Effector CD8-positive, alpha-beta T cell (primary cell): Measurements from ENCODE around the gene DDX39B.
A peak's percentile ranks its signal among the peaks of the same experiment; 100 is the strongest.
"Not testable (repeated sequence)": the region's sequence is repeated elsewhere in the genome, so short reads cannot be mapped to it uniquely, and the experiment has no call there.

Source experiments
- DNase-seq: peaks from one replicate; lab custom pipeline; 2025; lab: John Stamatoyannopoulos, UW

DDX39B gene

DNA sequence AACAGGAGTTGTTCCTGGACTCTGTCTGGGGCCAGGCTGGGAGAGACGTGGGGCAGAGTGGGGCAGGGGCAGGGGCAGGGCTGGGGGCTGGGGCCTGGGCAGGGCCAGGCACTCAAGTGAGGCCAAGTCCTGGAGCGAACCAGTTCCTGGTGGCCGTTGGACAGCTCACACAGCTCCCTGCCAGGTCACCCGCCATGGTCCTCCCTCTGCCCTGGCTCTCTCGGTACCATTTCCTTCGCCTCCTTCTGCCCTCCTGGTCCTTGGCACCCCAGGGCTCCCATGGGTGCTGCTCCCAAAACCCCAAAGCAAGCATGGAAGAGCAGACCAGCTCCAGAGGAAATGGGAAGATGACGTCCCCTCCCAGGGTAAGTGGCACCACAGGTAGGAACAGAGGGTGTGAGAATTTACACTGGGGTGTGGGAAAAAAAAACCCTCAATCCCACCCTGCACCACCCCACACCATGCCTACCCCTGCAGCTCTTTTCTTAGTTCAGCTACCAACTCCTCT lies 12.9 kb downstream of the DDX39B start, which contains the start of gene MCCD1:
Gene MCCD1, plus strand, starts transcription at position 142 of the 508 bp plus-strand sequence. Its CDS starts 53 bp downstream, at position 195.
- no peak for DNase-seq

DNA sequence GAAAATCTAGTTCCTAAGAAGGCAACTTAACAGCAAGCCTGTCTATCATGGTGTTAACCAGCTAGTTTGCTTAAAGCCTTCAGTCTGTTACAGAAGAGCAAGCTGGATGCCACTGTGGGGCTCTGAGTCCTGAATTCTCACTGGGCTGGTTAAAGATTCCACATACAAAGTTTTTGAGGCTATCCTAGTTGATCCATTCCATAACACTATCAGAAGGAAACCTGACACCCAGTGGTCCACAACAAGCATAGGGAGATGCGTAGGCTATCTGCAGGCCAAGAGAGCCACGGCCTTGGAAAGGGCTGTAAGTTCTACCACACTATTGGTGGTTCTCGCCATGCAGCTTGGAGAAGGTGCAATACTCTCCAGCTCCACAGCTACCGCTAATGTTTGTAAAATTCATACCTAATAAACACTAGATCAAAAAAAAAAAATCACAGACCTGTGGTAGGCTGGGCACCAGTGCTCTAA lies 13.5 kb downstream of the DDX39B start:
- no peak for DNase-seq

DNA sequence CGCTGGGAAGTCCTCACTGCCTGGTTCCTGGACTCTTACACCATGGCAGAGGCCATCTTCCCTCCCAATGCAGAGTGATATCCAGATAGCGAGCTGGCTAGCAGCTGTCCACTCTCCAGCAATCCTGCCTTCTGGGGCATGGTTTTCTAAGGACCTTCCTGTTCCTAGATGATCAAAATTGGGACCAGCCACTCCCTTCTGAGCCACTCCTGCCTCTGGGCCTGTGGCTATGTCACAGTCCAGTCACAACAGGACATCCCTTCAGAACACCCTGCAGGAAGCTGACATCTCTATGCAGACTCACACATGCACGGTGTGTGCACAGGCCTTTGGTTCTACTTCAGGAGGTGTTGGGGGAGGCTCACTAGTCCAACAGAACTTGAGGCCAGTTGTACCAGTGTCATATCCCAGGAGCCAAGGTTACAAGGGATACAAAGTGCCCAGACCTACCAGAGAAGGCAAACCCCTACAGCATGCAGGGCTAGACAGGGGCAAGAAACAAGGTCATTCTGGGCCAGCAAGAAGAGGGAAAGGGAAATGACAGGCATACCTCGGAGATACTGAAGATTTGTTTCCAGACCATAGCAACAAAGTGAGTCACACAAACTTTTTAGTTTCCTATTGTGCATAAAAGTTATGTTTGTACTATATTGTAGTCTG lies 15.7 kb downstream of the DDX39B start:
- no peak for DNase-seq

DNA sequence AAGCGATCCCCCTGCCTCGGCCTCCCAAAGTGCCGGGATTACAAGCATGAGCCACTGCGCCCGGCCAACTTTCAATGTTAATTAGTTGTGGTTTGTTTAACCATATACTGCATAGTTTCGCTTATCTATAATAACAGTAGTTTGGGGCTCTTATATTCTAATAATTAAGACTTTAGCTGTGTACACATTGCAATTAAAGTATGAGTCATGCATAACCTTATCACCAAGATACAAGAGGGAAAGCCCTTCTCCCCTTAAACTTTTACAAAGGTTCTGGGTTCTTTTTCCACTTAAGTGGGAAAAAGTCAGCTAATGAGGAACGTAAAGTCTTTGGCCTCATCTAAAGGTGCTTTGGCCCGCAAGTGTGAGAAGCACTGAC lies 16.3 kb downstream of the DDX39B start:
- no peak for DNase-seq

DNA sequence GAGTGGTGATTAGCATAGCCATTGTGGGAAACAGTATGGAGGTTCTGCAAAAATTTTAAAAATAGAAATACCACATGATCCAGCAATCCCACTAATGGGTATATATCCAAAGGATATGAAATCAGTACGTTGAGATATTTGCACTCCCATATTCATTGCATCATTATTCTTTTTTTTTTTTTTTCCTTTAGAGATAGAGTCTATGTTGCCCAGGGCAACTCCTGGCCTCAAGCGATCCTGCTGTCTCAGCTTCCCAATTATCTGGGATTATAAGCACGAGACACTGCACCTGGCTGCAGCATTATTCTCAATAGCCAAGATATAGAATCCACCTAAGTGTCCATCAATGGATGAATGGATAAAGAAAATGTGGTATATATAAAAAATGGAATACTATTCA lies 20.0 kb downstream of the DDX39B start:
- no peak for DNase-seq

DNA sequence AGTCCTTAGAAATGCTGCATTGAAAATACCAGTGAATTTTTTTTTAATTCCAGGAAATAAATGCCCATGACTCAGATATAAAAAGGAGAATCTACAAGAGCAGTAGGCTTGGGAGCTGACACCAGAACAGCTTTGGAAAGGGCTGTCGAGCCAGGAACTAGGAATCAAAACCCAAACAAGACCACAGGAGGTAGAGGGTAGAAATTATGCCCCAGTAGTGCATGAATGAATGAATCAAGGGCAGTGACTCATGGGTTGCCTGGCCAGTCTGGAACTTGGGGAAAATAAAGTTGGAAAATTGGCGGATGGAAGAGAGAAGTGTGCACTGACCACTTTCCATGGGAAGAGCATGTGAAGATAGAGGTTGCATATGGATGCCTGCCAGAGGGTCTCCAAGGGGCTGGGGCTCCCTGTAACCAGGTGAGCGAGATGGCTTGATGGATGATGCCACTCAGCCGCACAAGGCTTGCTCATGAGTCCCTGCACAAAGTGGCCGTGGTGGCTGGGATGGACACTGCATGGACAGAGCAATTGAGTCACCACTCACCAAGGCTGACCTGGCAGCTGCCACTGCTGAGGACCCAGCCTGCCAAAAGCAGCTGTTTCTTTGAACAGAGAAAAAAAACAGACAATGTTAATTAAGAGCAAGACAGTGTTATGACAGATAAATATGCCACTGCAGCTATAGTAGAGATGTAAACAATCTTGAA lies 28.2 kb downstream of the DDX39B start:
- DNase-seq = no peak

DNA sequence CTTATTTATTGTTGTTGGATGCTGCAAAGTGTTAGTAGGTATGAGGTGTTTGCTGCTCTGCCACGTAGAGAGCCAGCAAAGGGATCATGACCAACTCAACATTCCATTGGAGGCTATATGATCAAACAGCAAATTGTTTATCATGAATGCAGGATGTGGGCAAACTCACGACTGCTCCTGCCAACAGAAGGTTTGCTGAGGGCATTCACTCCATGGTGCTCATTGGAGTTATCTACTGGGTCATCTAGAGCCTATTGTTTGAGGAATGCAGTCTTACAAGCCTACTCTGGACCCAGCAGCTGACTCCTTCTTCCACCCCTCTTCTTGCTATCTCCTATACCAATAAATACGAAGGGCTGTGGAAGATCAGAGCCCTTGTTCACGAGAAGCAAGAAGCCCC lies 31.8 kb downstream of the DDX39B start:
- no peak for DNase-seq

DNA sequence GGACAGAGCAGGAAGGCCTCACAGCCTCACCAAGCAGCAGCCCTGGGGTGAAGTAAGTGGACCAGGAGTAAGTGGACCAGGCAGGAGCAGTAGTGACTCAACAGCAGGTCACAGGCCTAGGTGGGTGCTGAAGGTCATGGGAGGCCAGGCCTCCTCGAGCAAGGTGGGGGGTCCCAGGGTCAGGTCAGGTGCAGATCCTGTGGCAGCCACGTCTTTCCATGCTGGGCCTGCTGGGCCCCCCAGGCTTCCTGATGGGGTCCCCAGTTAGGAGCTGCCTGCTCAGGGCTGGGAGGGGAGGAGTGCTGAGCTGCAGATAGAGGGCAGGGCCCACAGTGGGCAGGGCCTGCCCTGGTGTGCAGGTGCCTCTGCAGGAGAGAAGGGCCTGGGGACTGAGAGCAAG lies 32.8 kb downstream of the DDX39B start:
- not testable (repeated sequence) for DNase-seq

DNA sequence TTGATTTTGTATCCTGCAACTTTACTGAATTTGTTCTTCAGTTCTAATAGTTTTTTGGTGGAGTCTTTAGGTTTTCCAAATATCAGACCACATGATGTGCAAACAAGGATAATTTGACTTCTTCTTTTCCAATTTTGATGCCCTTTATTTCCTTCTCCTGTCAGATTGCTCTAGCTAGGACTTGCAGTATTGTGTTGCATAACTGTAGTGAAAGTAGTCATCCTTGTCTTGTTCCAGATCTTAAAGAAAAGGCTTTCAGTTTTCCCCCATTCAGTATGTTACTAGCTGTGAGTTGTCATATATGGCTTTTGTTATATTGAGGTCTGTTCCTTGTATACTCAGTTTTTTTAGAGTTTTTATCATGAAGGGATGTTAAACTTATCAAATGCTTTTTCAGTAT lies 39.2 kb downstream of the DDX39B start:
- DNase-seq = no peak

DNA sequence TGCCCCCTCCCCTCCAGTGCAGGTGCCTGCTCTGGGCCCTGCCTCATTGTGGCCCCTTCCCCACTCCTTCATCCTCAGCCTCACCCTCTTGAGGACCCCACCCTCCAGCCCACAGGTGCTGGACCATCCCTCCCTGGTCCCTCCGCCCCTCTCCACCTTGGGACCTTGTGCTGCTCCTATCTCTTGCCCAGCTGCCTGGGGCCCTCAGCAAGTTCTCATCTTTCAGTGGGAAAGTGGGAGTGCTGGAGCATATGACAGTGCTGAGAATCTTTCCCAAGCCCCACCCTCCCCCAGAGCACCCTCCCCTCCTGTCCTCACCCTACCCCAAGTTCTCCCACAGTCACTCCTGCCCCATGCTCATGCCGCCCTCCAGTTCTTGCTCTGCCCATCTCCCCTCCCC lies 42.2 kb downstream of the DDX39B start:
- DNase-seq = not testable (repeated sequence)

DNA sequence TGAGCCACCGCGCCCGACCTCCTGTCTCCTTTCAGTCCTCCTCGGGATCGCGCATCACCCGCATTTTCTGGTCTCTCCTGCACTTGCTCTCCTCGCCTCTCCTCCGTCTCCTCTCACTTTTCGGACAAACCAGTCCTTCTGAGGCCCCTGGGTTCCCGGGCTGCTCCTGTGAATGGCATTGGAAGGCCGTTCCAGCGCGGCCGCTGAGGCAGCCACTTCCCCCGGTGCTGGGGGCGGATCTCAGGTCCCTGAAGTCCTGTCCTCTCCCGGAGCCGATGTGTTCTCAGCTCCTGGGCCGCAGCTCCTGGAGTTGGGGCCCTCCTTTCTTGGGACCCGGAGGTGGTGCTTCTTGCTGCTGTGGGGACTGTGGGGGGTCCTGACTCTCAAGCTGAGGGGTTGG lies 43.1 kb downstream of the DDX39B start:
- DNase-seq = no peak

DNA sequence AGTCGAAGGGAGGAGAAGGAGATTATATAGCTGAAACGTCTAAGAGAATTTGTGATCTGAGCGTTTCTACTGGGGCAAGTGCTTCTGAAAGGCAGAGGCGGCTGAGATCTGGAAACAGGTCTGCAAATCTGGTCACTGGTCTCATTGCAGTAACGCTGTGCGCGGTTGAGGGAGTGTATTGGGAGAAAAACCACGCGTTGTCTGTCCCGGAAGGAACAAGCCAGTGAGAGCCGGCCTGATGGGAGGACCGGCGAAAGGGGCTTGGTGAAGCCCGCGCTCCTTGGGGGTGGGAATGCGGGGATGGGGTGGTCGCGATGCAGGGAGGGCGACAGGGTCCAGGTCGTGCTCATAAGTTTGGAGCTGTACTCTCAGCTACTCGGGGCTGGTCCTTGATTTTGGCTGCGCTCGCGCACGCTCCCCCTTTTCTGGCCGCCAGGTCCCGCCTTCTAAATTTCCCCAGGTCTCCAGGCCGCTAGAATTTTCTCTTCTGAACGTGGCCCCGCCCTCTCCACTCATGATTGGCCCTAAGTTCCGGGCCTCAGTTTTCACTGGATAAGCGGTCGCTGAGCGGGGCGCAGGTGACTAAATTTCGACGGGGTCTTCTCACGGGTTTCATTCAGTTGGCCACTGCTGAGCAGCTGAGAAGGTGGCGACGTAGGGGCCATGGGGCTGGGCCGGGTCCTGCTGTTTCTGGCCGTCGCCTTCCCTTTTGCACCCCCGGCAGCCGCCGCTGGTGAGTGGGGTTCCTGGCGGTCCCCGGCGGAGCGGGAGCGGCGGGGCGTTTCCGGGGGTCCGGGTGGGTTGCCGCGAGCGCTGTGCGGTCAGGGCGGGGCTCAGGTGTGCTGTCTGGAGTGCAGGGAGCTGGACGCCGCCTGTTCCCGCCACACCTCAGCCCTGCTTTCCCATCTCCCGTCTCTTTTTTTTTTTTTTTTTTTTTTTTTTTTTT lies 44.0 kb downstream of the DDX39B start, which contains the start of gene MICB:
Gene MICB, plus strand, starts transcription at position 615 of the 946 bp plus-strand sequence. Its CDS starts 49 bp downstream, at position 664.
- peak; percentile 85 for DNase-seq

DNA sequence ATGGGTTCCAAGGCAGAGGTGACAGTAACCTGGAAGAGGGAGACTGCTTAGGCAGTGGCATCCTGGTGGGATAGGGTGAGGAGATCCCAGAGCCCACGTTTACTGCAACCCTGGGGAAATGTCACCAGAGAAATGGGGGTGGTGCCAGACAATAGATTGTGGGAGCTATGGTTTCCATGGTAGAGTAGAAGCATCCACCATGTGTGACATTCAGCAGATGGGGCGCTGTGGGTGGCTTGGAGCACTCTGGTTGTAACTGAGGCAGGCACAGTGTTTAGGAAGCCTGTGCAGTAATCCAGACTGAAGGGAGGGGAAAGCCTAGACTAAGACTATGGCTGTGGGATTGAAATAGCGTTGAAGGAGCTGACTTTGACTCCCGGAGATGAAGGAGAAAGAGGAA lies 45.0 kb downstream of the DDX39B start:
- not testable (repeated sequence) for DNase-seq

DNA sequence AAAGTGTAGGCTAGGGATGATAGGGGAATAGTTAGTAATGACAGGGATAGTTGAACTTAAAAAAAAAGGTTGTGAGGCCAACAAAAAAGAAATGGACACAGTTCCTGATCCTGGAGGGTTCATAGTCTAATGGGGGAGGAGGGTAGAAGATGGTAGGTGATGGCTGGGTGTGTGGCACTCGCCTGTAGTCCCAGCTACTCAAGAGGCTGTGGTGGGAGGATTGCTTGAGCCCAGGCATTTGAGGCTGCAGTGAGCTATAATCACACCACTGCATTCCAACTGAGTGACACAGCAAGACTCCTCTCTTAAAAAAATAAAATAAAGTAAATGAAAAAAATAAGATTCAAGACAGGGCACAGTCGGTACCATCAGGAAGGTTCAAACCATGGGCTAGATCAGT lies 46.2 kb downstream of the DDX39B start:
- no peak for DNase-seq

DNA sequence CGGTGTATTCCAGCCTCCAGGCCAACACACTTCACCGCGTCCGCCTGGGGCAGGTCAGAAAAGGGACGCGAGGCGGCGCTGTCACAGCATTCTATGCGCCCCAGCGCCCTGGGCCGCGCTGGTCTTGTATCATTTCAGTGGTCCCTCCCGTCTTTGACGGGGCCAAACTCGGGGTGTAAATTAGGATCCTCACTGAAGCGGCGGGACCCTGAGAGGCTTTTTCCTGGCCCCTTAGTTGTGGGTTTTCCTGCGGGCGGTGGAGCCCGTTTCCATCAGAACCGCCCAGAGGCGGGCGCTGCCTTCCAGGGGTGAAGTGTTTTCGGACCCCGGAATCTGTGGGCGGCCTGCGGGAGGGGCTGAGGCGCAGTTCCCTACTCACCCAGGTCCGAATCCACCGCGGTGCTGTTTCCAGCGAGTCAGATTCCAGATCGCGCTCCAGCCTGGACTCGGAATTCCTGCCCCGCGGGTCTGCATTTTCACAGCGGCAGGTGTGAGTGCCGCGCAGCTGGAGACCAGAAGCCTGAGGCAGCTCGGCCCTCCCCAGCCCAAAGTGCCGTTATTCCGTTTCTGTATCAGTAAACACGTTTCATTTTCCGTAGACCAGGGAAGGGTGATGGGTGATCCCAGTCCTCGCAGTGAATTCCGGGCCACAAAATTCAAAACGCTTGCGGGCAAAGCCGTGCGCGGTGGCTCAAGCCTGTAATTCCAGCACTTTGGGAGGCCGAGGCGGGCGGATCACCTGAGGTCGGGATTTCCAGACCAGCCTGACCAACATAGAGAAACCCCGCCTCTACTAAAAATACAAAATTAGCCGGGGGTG lies 47.7 kb downstream of the DDX39B start:
- peak; percentile 69 for DNase-seq

DNA sequence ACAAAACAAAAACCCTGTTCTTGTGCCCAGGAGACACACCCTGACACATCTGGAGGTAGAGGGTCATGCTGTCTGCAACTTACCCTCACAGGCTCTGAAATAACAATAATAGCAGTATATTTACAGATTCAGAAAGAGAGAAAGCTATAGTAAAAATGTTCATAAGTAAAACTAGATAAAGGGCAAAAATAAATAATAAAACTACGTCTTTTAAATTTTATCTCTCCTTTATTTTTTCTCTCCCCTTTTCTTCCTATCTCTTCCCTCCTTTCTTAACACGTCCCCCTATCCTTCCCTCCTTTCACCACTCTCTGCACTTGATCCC lies 48.3 kb downstream of the DDX39B start:
- DNase-seq = not testable (repeated sequence)

DNA sequence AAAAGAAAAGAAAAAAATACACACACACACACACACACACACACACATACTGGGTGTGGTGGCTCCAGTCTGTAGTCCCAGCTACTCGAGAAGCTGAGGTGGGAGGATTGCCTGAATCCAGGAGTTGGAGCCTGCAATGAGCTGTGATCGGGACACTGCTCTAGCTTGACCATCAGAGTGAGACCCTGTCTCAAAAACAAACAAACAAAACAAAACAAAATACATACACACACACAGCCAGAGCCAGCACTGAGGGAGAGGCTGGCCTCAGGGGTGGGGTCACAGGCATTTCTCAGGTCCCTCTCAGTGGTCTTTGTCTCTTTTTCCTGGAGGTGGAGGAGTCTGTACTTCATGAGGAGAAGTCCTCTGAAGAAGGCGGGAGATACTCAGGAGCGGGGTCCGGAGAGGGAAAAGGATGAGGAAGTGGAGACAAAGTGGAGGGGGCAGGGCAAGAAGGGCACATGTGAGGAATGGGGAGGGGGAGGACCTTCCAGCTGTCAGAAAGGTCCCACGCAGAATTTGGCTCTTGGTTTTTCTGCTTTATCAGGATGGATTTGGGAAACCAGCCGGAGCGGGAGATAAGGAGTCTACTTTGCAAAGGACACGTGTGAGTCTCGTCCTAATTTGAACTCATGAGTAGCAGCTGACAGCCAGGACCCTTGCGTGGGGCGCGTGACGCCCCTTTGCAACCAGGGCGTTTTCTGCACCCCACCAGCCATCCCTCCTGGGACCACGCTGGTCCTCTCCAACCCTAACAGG lies 51.5 kb downstream of the DDX39B start:
- DNase-seq = no peak

DNA sequence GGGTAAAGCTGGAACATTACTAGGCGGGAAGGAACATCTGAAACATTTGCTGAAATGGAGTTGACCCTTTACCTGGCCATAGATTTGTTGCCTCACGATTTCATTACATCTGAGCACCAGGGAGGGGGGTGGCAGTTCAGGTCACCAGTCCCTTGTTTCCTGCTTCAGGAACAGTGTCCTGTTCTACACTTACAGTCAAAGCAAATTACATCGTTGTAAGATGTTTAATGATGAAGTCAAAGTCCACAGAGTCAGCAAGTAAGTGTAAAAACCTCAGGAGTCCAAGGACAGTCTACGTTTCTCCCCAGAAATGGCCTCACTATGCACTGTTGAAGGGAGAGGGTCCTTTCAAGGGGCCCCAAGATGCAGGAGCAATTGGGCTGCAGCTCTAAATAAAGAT lies 52.7 kb downstream of the DDX39B start:
- DNase-seq = no peak

DNA sequence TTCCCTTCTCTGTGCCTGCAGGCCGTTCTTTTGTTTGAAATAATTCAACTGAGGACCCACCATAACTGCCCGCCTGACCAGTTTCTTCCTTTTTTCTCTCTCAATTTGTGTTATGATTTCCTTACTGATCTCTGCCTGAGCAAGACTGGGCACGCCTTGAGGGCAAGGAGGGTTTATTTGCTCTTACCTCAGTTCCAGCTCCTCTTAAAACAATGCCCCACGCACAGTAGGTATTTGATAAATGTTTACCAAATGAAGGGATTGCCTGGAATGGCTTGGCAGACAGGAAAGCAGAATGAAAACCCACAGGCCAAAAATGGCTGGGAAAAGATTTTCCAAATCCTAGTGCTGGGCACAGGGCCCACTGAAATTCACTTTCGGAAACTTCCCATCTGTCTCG lies 54.1 kb downstream of the DDX39B start:
- DNase-seq = not testable (repeated sequence)

DNA sequence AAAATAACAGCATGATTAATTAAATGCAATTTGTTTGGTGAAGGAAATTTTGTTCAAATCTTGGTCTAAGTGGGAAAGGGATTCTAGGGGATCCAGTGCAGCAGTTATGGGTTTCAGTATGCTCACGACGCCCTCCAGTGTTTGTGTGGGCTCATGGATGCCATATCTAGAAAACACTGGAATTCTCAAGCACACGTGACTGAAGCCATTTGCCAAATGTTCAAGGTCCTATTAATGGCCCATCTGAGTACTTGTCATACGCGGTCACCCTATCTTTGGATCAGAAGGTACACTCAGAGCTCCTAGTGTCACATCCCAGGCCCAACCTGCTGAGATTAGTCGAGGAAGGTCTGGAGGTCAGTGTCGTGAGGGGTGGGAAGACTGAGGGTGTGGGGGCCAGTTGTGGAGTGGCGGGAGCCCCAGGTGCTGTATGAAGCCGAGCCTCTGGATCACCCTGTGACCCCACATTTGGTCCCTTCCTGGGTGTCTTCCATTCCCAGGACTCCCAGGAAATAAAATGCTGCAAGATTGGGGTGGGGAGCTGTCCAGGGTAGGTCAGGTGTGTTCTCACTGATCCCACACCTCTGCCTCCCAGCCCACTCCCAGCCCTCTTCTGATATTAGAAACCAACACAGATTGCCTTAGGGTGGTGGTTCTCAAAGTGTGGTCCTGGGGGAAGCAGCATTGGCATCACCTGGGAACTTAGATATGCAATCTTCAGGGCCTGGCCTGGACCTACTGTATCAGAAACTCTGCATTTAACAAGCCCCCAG lies 55.6 kb downstream of the DDX39B start:
- DNase-seq = not testable (repeated sequence)
